ENCODE data around the gene TUT4. TPM values are rescaled to one million over a fixed set of nuclear protein-coding genes. Genes with fewer than 3 reads are reported as not detected.
"Not testable (repeated sequence)": the region's sequence is repeated elsewhere in the genome, so short reads cannot be mapped to it uniquely, and the experiment has no call there.

Gene TUT4
- total RNA-seq, 1 donor from 2014 or later, result 61.2 TPM

DNA sequence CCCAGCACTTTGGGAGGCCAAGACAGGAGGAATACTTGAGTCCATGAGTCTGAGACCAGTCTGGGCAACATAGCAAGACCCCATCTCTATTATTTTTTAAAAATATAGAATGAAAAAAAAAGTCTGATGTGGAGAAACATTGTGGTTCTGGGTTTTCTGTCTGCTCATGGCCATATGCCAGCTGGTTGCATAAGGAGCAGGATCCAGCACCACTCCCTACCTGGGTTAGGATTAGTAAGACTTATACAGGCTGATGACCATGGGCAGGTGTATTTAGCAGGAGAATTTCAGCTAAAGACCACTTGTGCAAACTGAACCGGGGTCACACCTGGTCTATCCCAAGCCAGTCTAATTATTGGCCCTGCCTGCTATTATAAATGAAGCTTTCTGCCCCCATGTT is 32.6 kb upstream of the TUT4 start:
- intact Hi-C loops (cut with micrococcal nuclease), result no loop called here
- Mint-ChIP-seq H3K9me3 (no peaks in the 10 kb centered on the region), H3K4me3 (no peak overlapping the region), H3K4me1 (no peaks in the 10 kb centered on the region), H3K27me3 (peaks cover 4% of the 10 kb centered on the region), H3K36me3 (ENCODE audit: low read depth) (no peaks in the 10 kb centered on the region), H3K27ac (no peak overlapping the region)
- DNase-seq, result no peak

- H3K4me1 Mint-ChIP-seq, result peaks cover 10% of the 10 kb centered on the region
- no peak overlapping the region for H3K27ac Mint-ChIP-seq
- DNase-seq, result no peak
- peaks cover 7% of the 10 kb centered on the region for H3K9me3 Mint-ChIP-seq
- no peak overlapping the region for H3K4me3 Mint-ChIP-seq
- H3K27me3 Mint-ChIP-seq, result no peaks in the 10 kb centered on the region
- no peaks in the 10 kb centered on the region for H3K36me3 Mint-ChIP-seq (ENCODE audit: low read depth)
- intact Hi-C loops (cut with micrococcal nuclease), result no loop called here
Measured at GRCh38 chr1:52582116-52582696, 29.3 kb upstream of the TUT4 start.

- Mint-ChIP-seq H3K9me3 (peaks cover 7% of the 10 kb centered on the region), H3K36me3 (ENCODE audit: low read depth) (no peaks in the 10 kb centered on the region), H3K27me3 (no peaks in the 10 kb centered on the region), H3K27ac (no peak overlapping the region), H3K4me1 (peaks cover 10% of the 10 kb centered on the region), H3K4me3 (no peak overlapping the region)
- intact Hi-C loops (cut with micrococcal nuclease), result no loop called here
- DNase-seq, result no peak
Measured at GRCh38 chr1:52580283-52580682, 27.4 kb upstream of the TUT4 start.

- no peak for DNase-seq
- H3K9me3 Mint-ChIP-seq, result peaks cover 7% of the 10 kb centered on the region
- peak overlapping the region; percentile 1 for H3K27ac Mint-ChIP-seq
- no peak overlapping the region for H3K4me3 Mint-ChIP-seq
- intact Hi-C loops (cut with micrococcal nuclease), result no loop called here
- H3K4me1 Mint-ChIP-seq, result peaks cover 14% of the 10 kb centered on the region
- no peaks in the 10 kb centered on the region for H3K36me3 Mint-ChIP-seq (ENCODE audit: low read depth)
- H3K27me3 Mint-ChIP-seq, result no peaks in the 10 kb centered on the region
Measured at GRCh38 chr1:52579415-52579814, 26.5 kb upstream of the TUT4 start.

GRCh38 chr1:52578066-52578465 is 25.2 kb upstream of the TUT4 start:
- H3K27me3 Mint-ChIP-seq; intact Hi-C loops (cut with micrococcal nuclease); H3K27ac Mint-ChIP-seq; H3K9me3 Mint-ChIP-seq; DNase-seq; H3K36me3 Mint-ChIP-seq (ENCODE audit: low read depth); H3K4me3 Mint-ChIP-seq: not testable (repeated sequence)
- H3K4me1 Mint-ChIP-seq, result peaks cover 15% of the 10 kb centered on the region

DNA sequence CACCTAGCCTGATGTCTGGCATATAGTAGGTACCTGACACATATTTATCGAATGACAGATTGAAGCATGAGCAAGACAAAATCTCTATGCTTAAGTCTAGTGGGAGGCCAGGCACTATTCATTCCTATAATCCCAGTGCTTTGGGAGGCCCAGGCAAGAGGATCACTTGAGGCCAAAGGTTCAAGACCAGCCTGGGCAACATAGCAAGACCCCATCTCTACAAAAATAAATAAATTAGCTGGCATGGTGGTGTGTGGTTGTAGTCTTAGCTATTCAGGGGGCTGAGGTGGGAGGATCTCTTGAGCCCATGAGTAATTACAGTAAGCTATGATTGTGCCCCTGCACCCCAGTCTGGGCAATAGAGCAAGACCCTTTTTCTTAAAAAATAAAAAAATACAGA is 23.2 kb upstream of the TUT4 start:
- Mint-ChIP-seq H3K9me3 (peaks cover 7% of the 10 kb centered on the region), H3K27me3 (no peaks in the 10 kb centered on the region), H3K36me3 (ENCODE audit: low read depth) (no peaks in the 10 kb centered on the region), H3K4me3 (no peak overlapping the region), H3K4me1 (peaks cover 15% of the 10 kb centered on the region), H3K27ac (no peak overlapping the region)
- no peak for DNase-seq
- intact Hi-C loops (cut with micrococcal nuclease), result no loop called here

- Mint-ChIP-seq H3K9me3 (peaks cover 7% of the 10 kb centered on the region), H3K27me3 (no peaks in the 10 kb centered on the region), H3K4me1 (peaks cover 15% of the 10 kb centered on the region), H3K27ac (no peak overlapping the region), H3K36me3 (ENCODE audit: low read depth) (no peaks in the 10 kb centered on the region), H3K4me3 (no peak overlapping the region)
- DNase-seq, result no peak
- intact Hi-C loops (cut with micrococcal nuclease), result no loop called here
Measured at GRCh38 chr1:52574594-52574993, 21.7 kb upstream of the TUT4 start.

- no peak overlapping the region for H3K4me3 Mint-ChIP-seq
- H3K9me3 Mint-ChIP-seq, result no peaks in the 10 kb centered on the region
- intact Hi-C loops (cut with micrococcal nuclease), result no loop called here
- DNase-seq, result no peak
- H3K36me3 Mint-ChIP-seq (ENCODE audit: low read depth), result no peaks in the 10 kb centered on the region
- peaks cover 7% of the 10 kb centered on the region for H3K27me3 Mint-ChIP-seq
- no peak overlapping the region for H3K27ac Mint-ChIP-seq
- peaks cover 16% of the 10 kb centered on the region for H3K4me1 Mint-ChIP-seq
Measured at GRCh38 chr1:52572387-52572786, 19.5 kb upstream of the TUT4 start.

- intact Hi-C loops (cut with micrococcal nuclease), result no loop called here
- no peak for DNase-seq
Measured at GRCh38 chr1:52571783-52572182, 18.9 kb upstream of the TUT4 start.

DNA sequence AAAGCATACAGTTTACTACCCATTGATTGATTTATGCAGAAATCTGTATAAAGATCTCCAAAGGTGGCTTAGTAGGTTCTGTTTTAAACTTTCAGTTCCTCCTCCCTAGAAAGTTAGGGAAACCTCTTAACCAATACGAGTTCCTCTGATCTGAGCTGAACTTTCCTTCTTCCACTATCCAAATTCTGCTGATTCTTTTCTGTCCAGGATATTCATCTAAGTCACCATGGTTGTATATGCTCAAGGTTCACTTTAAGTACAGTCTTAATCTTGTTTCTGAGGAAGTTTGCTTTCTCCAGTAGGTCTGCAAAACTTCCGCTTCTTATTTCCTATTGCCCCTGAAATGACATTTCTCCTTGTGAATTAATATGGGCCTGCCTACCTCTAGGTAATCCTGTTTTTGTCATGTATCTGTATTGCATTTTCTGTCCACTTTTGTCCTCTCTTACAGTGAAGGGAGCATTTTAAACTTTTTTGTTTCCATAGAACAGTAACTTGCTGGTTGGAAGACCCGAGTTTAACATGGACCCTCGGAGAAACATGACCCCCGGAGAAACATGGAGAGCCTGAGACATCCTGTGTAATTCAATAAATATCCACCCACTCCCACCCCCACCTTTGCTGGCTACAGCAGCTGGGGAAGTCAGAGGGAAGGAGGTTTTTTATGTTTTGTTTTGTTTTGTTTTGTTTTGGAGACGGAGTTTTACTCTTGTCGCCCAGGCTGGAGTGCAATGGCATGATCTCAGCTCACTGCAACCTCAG is 16.7 kb upstream of the TUT4 start:
- H3K4me3 Mint-ChIP-seq, result no peak overlapping the region
- H3K27ac Mint-ChIP-seq, result no peak overlapping the region
- H3K36me3 Mint-ChIP-seq (ENCODE audit: low read depth), result no peaks in the 10 kb centered on the region
- intact Hi-C loops (cut with micrococcal nuclease), result no loop called here
- peaks cover 14% of the 10 kb centered on the region for H3K4me1 Mint-ChIP-seq
- peaks cover 7% of the 10 kb centered on the region for H3K27me3 Mint-ChIP-seq
- H3K9me3 Mint-ChIP-seq, result no peaks in the 10 kb centered on the region
- no peak for DNase-seq

More at GRCh38 chr1:52571783-52572182, 18.9 kb upstream of the TUT4 start:
- Mint-ChIP-seq H3K4me1 (peaks cover 16% of the 10 kb centered on the region), H3K27me3 (peaks cover 7% of the 10 kb centered on the region), H3K27ac (no peak overlapping the region), H3K36me3 (ENCODE audit: low read depth) (no peaks in the 10 kb centered on the region), H3K4me3 (no peak overlapping the region), H3K9me3 (no peaks in the 10 kb centered on the region)

- no peaks in the 10 kb centered on the region for H3K36me3 Mint-ChIP-seq (ENCODE audit: low read depth)
- no peaks in the 10 kb centered on the region for H3K9me3 Mint-ChIP-seq
- no peak overlapping the region for H3K27ac Mint-ChIP-seq
- no peak overlapping the region for H3K4me3 Mint-ChIP-seq
- peaks cover 7% of the 10 kb centered on the region for H3K27me3 Mint-ChIP-seq
- intact Hi-C loops (cut with micrococcal nuclease), result no loop called here
- peaks cover 11% of the 10 kb centered on the region for H3K4me1 Mint-ChIP-seq
- no peak for DNase-seq
Measured at GRCh38 chr1:52567943-52568342, 15.1 kb upstream of the TUT4 start.

GRCh38 chr1:52562766-52563165 is 9.9 kb upstream of the TUT4 start:
- no peaks in the 10 kb centered on the region for H3K9me3 Mint-ChIP-seq
- H3K4me3 Mint-ChIP-seq, result no peak overlapping the region
- H3K36me3 Mint-ChIP-seq (ENCODE audit: low read depth), result no peaks in the 10 kb centered on the region
- DNase-seq, result no peak
- no peak overlapping the region for H3K27ac Mint-ChIP-seq
- intact Hi-C loops (cut with micrococcal nuclease), result no loop called here
- no peaks in the 10 kb centered on the region for H3K4me1 Mint-ChIP-seq
- H3K27me3 Mint-ChIP-seq, result peaks cover 7% of the 10 kb centered on the region

GRCh38 chr1:52559875-52560274 is 7.0 kb upstream of the TUT4 start:
- Mint-ChIP-seq H3K27ac (no peak overlapping the region), H3K36me3 (ENCODE audit: low read depth) (no peaks in the 10 kb centered on the region), H3K4me1 (no peaks in the 10 kb centered on the region), H3K9me3 (no peaks in the 10 kb centered on the region), H3K27me3 (peaks cover 8% of the 10 kb centered on the region), H3K4me3 (no peak overlapping the region)
- DNase-seq, result no peak
- intact Hi-C loops (cut with micrococcal nuclease), result loop anchor here (10.0 kb wide), 1 partner anchor 125 kb away; no protein-coding TSS in a partner anchor

DNA sequence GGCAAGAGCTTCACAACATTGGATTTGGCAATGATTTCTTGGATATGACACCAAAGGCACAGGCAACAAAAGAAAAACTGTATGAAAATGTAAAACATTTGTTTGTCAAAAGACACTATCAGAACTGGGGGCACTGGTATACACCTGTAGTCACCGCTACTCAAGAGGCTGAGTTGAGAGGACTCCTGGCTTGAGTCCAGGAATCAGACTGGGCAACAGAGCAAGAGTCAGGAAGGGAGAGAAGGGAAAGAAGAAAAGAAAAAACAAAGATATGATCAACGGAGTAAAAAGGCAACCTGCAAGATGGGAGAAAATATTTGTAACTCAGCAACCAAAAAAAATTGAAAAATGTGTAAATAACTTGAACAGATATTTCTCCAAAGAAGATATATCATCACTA is 6.0 kb upstream of the TUT4 start:
- no peaks in the 10 kb centered on the region for H3K9me3 Mint-ChIP-seq
- H3K27me3 Mint-ChIP-seq, result peaks cover 8% of the 10 kb centered on the region
- no peaks in the 10 kb centered on the region for H3K36me3 Mint-ChIP-seq (ENCODE audit: low read depth)
- intact Hi-C loops (cut with micrococcal nuclease), result loop anchor here (10.0 kb wide), 1 partner anchor 126 kb away; no protein-coding TSS in a partner anchor
- DNase-seq, result no peak
- peaks cover 7% of the 10 kb centered on the region for H3K4me1 Mint-ChIP-seq
- no peak overlapping the region for H3K4me3 Mint-ChIP-seq
- no peak overlapping the region for H3K27ac Mint-ChIP-seq

All from activated CD4-positive, alpha-beta T cell treated with anti-CD3 and anti-CD28 coated beads, Interleukin-2, amount 10 ng/mL, durations not matched to agents 24 days and 14 days (primary cell).